ENCODE measurements around the gene STK4.

Gene STK4

GRCh38 chr20:45117581-45117980, 151.3 kb downstream of the STK4 start:
- TF ChIP-seq, protein P1, sequence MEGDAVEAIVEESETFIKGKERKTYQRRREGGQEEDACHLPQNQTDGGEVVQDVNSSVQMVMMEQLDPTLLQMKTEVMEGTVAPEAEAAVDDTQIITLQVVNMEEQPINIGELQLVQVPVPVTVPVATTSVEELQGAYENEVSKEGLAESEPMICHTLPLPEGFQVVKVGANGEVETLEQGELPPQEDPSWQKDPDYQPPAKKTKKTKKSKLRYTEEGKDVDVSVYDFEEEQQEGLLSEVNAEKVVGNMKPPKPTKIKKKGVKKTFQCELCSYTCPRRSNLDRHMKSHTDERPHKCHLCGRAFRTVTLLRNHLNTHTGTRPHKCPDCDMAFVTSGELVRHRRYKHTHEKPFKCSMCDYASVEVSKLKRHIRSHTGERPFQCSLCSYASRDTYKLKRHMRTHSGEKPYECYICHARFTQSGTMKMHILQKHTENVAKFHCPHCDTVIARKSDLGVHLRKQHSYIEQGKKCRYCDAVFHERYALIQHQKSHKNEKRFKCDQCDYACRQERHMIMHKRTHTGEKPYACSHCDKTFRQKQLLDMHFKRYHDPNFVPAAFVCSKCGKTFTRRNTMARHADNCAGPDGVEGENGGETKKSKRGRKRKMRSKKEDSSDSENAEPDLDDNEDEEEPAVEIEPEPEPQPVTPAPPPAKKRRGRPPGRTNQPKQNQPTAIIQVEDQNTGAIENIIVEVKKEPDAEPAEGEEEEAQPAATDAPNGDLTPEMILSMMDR (IDR thresholded peaks at IDR 0.05; ENCODE audit: low read depth, low read length) = no peak
- TF ChIP-seq, protein P2, sequence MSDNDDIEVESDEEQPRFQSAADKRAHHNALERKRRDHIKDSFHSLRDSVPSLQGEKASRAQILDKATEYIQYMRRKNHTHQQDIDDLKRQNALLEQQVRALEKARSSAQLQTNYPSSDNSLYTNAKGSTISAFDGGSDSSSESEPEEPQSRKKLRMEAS (IDR thresholded peaks at IDR 0.05; ENCODE audit: low read depth, low read length) = no peak
- TF ChIP-seq POLR2A (IDR thresholded peaks at IDR 0.05; ENCODE audit: extremely low read depth, insufficient read length) = no peak
- TF ChIP-seq MYC (IDR thresholded peaks at IDR 0.05; ENCODE audit: low read depth, low read length) = no peak
- H3K4me3 ChIP-seq (ENCODE audit: low read depth, low read length) = no peak overlapping the region
- DNase-seq (ENCODE audit: low read depth) = no peak

DNA sequence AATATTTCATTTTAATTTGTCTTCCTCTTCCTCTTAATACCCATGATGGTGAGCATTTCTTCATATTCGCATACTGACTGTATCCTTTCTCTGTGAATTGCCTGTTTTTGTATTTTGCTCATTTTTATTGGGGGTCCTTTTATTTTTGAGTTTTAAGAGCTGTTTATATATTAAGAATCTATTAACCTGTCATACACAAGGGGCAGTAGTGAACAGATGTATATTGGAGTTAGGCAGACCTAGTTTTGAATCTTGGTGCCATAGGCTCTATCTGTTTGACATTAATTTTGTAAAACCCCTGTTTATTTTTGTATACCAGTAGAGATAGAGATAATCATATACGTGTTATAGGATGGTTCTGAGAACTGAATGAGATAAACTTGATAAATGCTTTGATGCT, 151.7 kb downstream of the STK4 start:
- DNase-seq (ENCODE audit: low read depth) = no peak
- no peak overlapping the region for H3K4me3 ChIP-seq (ENCODE audit: low read depth, low read length)
- no peak for TF ChIP-seq POLR2A (IDR thresholded peaks at IDR 0.05; ENCODE audit: extremely low read depth, insufficient read length)
- no peak for TF ChIP-seq MYC (IDR thresholded peaks at IDR 0.05; ENCODE audit: low read depth, low read length)
- TF ChIP-seq, protein P2 (IDR thresholded peaks at IDR 0.05; ENCODE audit: low read depth, low read length) = no peak
- TF ChIP-seq, protein P1 (IDR thresholded peaks at IDR 0.05; ENCODE audit: low read depth, low read length) = no peak

GRCh38 chr20:45119556-45120266, 153.4 kb downstream of the STK4 start:
- H3K4me3 ChIP-seq (ENCODE audit: low read depth, low read length) = no peak overlapping the region
- DNase-seq (ENCODE audit: low read depth) = no peak
- no peak for TF ChIP-seq POLR2A (IDR thresholded peaks at IDR 0.05; ENCODE audit: extremely low read depth, insufficient read length)
- TF ChIP-seq, protein P1 (IDR thresholded peaks at IDR 0.05; ENCODE audit: low read depth, low read length) = no peak
- TF ChIP-seq MYC (IDR thresholded peaks at IDR 0.05; ENCODE audit: low read depth, low read length) = no peak
- TF ChIP-seq, protein P2 (IDR thresholded peaks at IDR 0.05; ENCODE audit: low read depth, low read length) = no peak

GRCh38 chr20:45121388-45121787, 155.1 kb downstream of the STK4 start:
- no peak overlapping the region for H3K4me3 ChIP-seq (ENCODE audit: low read depth, low read length)
- TF ChIP-seq MYC (IDR thresholded peaks at IDR 0.05; ENCODE audit: low read depth, low read length) = no peak
- no peak for TF ChIP-seq POLR2A (IDR thresholded peaks at IDR 0.05; ENCODE audit: extremely low read depth, insufficient read length)
- TF ChIP-seq, protein P2 (IDR thresholded peaks at IDR 0.05; ENCODE audit: low read depth, low read length) = no peak
- TF ChIP-seq, protein P1 (IDR thresholded peaks at IDR 0.05; ENCODE audit: low read depth, low read length) = no peak
- DNase-seq (ENCODE audit: low read depth) = no peak

DNA sequence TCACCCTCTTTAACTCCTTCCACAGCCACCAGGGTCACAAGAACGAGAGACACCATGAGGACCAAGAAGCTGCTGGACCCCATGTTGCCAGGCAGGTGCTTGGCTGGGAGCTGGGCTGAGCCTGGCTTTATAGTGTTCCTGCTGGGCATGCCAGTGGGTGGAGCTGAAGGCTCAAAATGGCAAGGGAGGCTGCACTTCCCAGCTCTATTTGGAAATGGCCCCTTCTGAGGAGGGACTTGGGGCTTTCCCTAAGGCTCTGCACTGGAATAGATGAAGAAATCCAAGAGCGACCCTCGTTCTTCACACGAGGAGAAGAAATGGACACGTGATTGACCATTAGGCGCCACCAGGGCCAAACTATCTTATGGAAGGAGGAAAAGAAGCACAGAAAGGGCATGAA, 158.1 kb downstream of the STK4 start, which contains the start of gene WFDC12:
TSS of gene WFDC12 (minus strand) at position 101 of the 400 bp plus-strand sequence. CDS start at position 83, 18 bp downstream.
- DNase-seq (ENCODE audit: low read depth) = no peak
- TF ChIP-seq MYC (IDR thresholded peaks at IDR 0.05; ENCODE audit: low read depth, low read length) (no peak), POLR2A (IDR thresholded peaks at IDR 0.05; ENCODE audit: extremely low read depth, insufficient read length) (no peak)
- TF ChIP-seq, protein P2 (IDR thresholded peaks at IDR 0.05; ENCODE audit: low read depth, low read length) = no peak
- TF ChIP-seq, protein P1 (IDR thresholded peaks at IDR 0.05; ENCODE audit: low read depth, low read length) = no peak
- no peak within 1 kb of the TSS for H3K4me3 ChIP-seq (ENCODE audit: low read depth, low read length)

Measured in NB4 (cell line).